Bronchial epithelial cell (primary cell): ENCODE data around the gene POLA2. TPM values are rescaled to one million over a fixed set of nuclear protein-coding genes. Genes with fewer than 3 reads are reported as not detected.

Source experiments
- DNase-seq: peaks from one replicate; pipeline ENCODE4 v3.0.0-alpha.2; 2010; ENCODE audit warnings: low read depth
- FAIRE-seq: peaks from 2 replicates; lab custom pipeline; 2011; peaks lifted over from hg19 to GRCh38; lab: Jason Lieb, UNC
- H3K27me3 ChIP-seq: 2 replicates; pipeline ENCODE4 v1.5.1; 2011; ENCODE audit warnings: low read length; ENCODE audit not compliant: control insufficient read depth, insufficient read depth
- H3K36me3 ChIP-seq: 2 replicates; pipeline ENCODE4 v1.5.1; 2011; ENCODE audit warnings: low read length; ENCODE audit not compliant: control insufficient read depth, insufficient read depth
- H3K4me3 ChIP-seq: 2 replicates; pipeline ENCODE4 v1.5.1; 2011; ENCODE audit warnings: mild to moderate bottlenecking, low read depth, low read length, control low read depth
- CTCF ChIP-seq: IDR thresholded peaks from 2 replicates; pipeline ENCODE4 v1.5.1; 2011; ENCODE audit warnings: mild to moderate bottlenecking, moderate library complexity, low read length, control low read depth, inconsistent platforms; ENCODE audit not compliant: insufficient read depth, severe bottlenecking
- total RNA-seq: library from RNA; depleted of rRNA; stranded (reverse); fragments of >200 nt; gene quantifications from 2 replicates; pipeline ENCODE4 v1.2.1, GENCODE V29; 2014

POLA2 gene
- total RNA-seq, 1 donor from 2014 or later, result 1.6 TPM

DNA sequence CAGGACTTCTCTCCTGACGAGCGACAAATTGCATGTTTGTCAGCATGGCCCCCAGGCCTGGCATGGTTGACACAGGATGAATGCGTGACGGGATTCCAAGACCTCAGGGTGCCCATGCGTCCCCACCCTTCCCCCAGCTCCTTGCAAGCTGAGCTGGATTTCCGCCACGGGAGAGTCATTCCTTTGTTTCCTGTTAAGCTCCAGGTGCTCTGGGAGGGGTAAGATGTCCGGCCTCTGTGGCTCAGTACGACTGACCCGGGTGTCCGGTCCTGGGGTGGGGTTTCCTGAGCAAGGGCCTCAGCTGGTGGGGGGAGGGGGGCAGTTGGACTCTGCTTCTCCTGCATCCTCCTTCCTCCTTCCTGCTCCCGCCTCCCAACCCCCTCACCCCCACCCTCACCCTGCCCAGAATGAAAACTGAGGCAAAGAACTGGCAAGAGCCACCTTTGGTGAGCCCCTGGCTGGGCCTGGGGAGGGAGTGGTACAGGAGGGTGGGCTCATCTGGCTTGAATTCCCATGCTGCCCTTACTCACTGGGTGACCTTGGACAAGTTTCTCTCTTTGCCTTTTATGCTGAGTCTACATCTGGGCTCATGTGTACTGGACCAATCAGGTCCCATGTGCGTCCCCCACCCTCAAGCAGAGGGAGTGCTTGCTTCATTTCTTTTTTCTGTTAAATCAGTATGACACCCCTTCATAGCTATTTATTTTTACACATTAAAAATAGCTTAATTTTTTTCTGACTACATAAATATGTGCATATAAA is 55.4 kb downstream of the POLA2 start:
- H3K36me3 ChIP-seq, result peaks cover 14% of the 10 kb centered on the region
- FAIRE-seq (no peak), DNase-seq (peak; percentile 80)
- H3K4me3 ChIP-seq, result no peak overlapping the region
- TF ChIP-seq CTCF, result no peak
- H3K27me3 ChIP-seq, result no peaks in the 10 kb centered on the region

DNA sequence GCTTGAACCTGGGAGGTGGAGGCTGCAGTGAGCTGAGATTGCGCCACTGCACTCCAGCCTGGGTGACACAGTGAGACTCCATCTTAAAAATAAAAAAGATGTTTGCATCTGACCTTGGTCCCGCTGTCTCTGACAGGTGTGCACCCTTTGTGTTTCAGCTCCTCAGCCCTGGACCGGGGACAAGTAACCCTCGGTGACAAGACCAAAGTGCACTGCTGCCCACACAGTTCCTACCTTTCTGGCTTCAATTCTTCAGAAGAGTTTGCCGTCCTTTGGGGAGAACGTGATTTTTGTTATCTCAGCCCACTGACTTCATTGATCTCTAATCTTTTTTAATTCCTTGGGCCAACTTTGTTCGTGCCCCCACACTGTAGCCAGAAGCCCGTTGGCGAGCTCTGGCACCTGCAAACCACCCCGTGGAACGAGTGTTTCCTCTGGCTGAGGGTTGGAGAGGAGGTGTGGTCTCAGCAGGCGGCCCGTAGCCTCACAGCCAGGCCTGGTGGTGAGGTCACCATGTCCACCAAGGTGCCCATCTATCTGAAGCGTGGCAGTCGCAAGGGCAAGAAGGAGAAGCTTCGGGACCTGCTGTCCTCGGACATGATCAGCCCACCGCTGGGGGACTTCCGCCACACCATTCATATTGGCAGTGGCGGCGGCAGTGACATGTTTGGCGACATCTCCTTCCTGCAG is 58.8 kb downstream of the POLA2 start:
- Histone ChIP-seq H3K4me3 (no peak overlapping the region), H3K36me3 (peaks cover 19% of the 10 kb centered on the region), H3K27me3 (no peaks in the 10 kb centered on the region)
- DNase-seq, result no peak
- TF ChIP-seq CTCF, result no peak
- no peak for FAIRE-seq

- FAIRE-seq (no peak), DNase-seq (no peak)
- H3K4me3 ChIP-seq, result no peak overlapping the region
- H3K27me3 ChIP-seq, result no peaks in the 10 kb centered on the region
- H3K36me3 ChIP-seq, result peaks cover 19% of the 10 kb centered on the region
- TF ChIP-seq CTCF, result no peak
Observed at GRCh38 chr11:65321076-65321475, 59.3 kb downstream of the POLA2 start.

DNA sequence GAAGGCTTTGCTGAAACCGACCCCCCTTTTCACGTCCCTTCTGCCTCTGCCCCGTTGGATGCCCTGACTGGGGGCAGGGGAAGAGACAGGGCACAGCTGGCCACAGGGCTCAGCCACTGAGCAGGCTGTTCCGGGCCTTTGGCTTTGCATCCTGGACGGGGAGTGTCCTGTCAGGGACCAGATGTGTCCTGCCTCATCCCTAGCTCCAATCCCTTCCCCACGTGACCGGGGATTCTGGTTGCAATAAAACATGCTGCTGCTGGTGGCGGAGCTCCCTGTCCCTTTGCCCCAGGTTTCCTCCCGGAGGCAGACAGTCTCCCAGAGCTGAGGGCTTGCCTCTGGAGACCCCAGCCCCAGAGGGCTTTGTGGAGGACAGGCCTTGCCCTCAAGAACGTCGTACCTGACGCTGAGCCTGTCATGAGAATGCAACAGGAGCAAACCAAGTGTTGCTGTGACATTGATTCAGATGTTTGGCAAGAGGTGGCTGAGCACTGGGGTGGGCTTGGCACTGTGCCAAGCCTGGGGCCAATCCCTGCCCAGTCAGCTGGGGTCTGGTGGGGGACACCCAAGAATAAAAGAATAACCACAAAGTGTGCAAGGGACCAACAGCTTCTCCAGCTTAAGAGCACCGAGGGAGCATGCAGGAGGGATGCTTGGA is 60.2 kb downstream of the POLA2 start:
- FAIRE-seq, result no peak
- H3K27me3 ChIP-seq, result no peaks in the 10 kb centered on the region
- TF ChIP-seq CTCF, result no peak
- no peak overlapping the region for H3K4me3 ChIP-seq
- H3K36me3 ChIP-seq, result peaks cover 19% of the 10 kb centered on the region
- no peak for DNase-seq

DNA sequence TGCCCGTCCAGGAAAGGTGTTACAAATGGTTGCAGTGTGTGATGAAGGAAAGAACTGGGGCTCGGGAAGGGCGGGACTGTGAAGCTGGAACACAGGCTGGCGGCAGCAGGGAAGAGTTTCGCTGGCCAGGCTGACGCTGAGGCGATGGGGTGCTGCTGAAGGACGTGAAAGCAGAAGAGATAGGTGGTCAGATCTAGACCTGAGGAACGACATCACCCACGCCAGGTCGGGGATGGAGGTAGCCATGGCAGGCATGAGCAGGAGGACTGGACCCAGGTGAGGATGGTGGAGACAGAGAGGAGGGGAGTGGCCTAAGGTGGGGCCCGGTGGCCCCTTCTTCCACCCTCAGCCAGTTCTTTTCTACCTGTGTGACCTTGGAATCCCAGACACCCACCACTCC is 62.1 kb downstream of the POLA2 start:
- DNase-seq (no peak), FAIRE-seq (no peak)
- Histone ChIP-seq H3K36me3 (peaks cover 19% of the 10 kb centered on the region), H3K27me3 (no peaks in the 10 kb centered on the region), H3K4me3 (no peak overlapping the region)
- TF ChIP-seq CTCF, result no peak
